Muscle of leg (tissue), 11 donors: Measurements from ENCODE around the gene TMEM53. TPM values are rescaled to one million over a fixed set of nuclear protein-coding genes. Genes with fewer than 3 reads are reported as not detected.
"Not testable (repeated sequence)": the region's sequence is repeated elsewhere in the genome, so short reads cannot be mapped to it uniquely, and the experiment has no call there.

Source experiments
- DNase-seq: peaks from one replicate; pipeline ENCODE4 v3.0.0; 2013
- H3K27ac ChIP-seq: one replicate; pipeline ENCODE4 v1.5.1; 2013; ENCODE audit warnings: mild to moderate bottlenecking, low read length, control low read depth
- H3K27me3 ChIP-seq: one replicate; pipeline ENCODE4 v1.6.1; 2013; ENCODE audit warnings: low read length; ENCODE audit not compliant: control insufficient read depth, insufficient read depth
- H3K36me3 ChIP-seq: one replicate; pipeline ENCODE4 v1.6.1; 2013; ENCODE audit warnings: low read length; ENCODE audit not compliant: control insufficient read depth, insufficient read depth
- H3K4me1 ChIP-seq: one replicate; pipeline ENCODE4 v1.6.1; 2013; ENCODE audit warnings: low read length; ENCODE audit not compliant: control insufficient read depth, insufficient read depth
- H3K4me3 ChIP-seq: one replicate; pipeline ENCODE4 v1.5.1; 2013; ENCODE audit warnings: low read length, control low read depth
- H3K9me3 ChIP-seq: replicated peaks from 2 replicates; pipeline ENCODE4 v1.6.1; 2013; ENCODE audit warnings: low read depth, low read length; ENCODE audit not compliant: control insufficient read depth
- WGBS: methylation state at CpG from one replicate; pipeline ENCODE4 v1.1.5; 2013; ENCODE audit warnings: missing lambda C conversion rate; ENCODE audit not compliant: insufficient coverage; 5-methylcytosine and 5-hydroxymethylcytosine counted together
- polyA plus RNA-seq, 8 donors: library from polyadenylated mRNA; unstranded; fragments of 120-200 nt; gene quantifications; one replicate each; pipeline versions ENCODE4 v1.2.1 to v1.2.3, GENCODE V29; 2013; ENCODE audit warnings: inconsistent platforms in 1 of 8, low replicate concordance in 1 of 8; ENCODE audit not compliant: insufficient read length in 8 of 8, insufficient read depth in 1 of 8
- total RNA-seq: library from RNA; stranded (reverse); fragments of 120-200 nt; gene quantifications from one replicate; pipeline ENCODE4 v1.2.4, GENCODE V29; 2013

The TMEM53 gene
- total and polyA plus RNA-seq, 9 donors, result 3.5 to 7.8 (median 6.2) TPM

- not testable (repeated sequence) for H3K4me1 ChIP-seq, H3K36me3 ChIP-seq, H3K27ac ChIP-seq, H3K4me3 ChIP-seq, H3K9me3 ChIP-seq, DNase-seq, H3K27me3 ChIP-seq
- WGBS, result 70% methylated on average over 4 of the region's 9 CpGs
Measured at GRCh38 chr1:44699375-44699774, 25.1 kb upstream of the TMEM53 start.

GRCh38 chr1:44698138-44698537 lies 23.9 kb upstream of the TMEM53 start:
- 100% methylated on average over 1 of the region's 3 CpGs for WGBS
- no peaks in the 10 kb centered on the region for H3K27me3 ChIP-seq
- no peaks in the 10 kb centered on the region for H3K36me3 ChIP-seq
- H3K4me1 ChIP-seq, result no peaks in the 10 kb centered on the region
- no peaks in the 10 kb centered on the region for H3K9me3 ChIP-seq
- no peak overlapping the region for H3K27ac ChIP-seq
- peak; percentile 33 for DNase-seq
- H3K4me3 ChIP-seq, result no peak overlapping the region

- no peaks in the 10 kb centered on the region for H3K9me3 ChIP-seq
- no peak for DNase-seq
- H3K36me3 ChIP-seq, result no peaks in the 10 kb centered on the region
- H3K4me1 ChIP-seq, result no peaks in the 10 kb centered on the region
- H3K4me3 ChIP-seq, result no peak overlapping the region
- H3K27me3 ChIP-seq, result no peaks in the 10 kb centered on the region
- WGBS, result 84% methylated on average over 4 of the region's 7 CpGs
- no peak overlapping the region for H3K27ac ChIP-seq
Measured at GRCh38 chr1:44696789-44697345, 22.6 kb upstream of the TMEM53 start.

GRCh38 chr1:44696101-44696500 lies 21.8 kb upstream of the TMEM53 start:
- Histone ChIP-seq H3K4me3 (no peak overlapping the region), H3K27me3 (no peaks in the 10 kb centered on the region), H3K9me3 (no peaks in the 10 kb centered on the region), H3K27ac (no peak overlapping the region), H3K4me1 (no peaks in the 10 kb centered on the region), H3K36me3 (no peaks in the 10 kb centered on the region)
- WGBS, result no CpG with 5 or more reads among the region's 3 CpGs
- DNase-seq, result no peak

GRCh38 chr1:44695671-44696070 lies 21.4 kb upstream of the TMEM53 start:
- no peaks in the 10 kb centered on the region for H3K9me3 ChIP-seq
- H3K36me3 ChIP-seq, result no peaks in the 10 kb centered on the region
- WGBS, result no CpG with 5 or more reads among the region's 4 CpGs
- DNase-seq, result no peak
- H3K27ac ChIP-seq, result no peak overlapping the region
- H3K4me3 ChIP-seq, result no peak overlapping the region
- no peaks in the 10 kb centered on the region for H3K4me1 ChIP-seq
- H3K27me3 ChIP-seq, result no peaks in the 10 kb centered on the region

- Histone ChIP-seq H3K27me3 (no peaks in the 10 kb centered on the region), H3K9me3 (no peaks in the 10 kb centered on the region), H3K4me1 (no peaks in the 10 kb centered on the region), H3K36me3 (no peaks in the 10 kb centered on the region), H3K4me3 (no peak overlapping the region), H3K27ac (no peak overlapping the region)
- WGBS, result 98% methylated on average over 7 of the region's 7 CpGs
- no peak for DNase-seq
Measured at GRCh38 chr1:44694863-44695478, 20.7 kb upstream of the TMEM53 start.

- 100% methylated on average over 1 of the region's 3 CpGs for WGBS
- no peaks in the 10 kb centered on the region for H3K4me1 ChIP-seq
- no peak overlapping the region for H3K4me3 ChIP-seq
- H3K27ac ChIP-seq, result no peak overlapping the region
- H3K9me3 ChIP-seq, result no peaks in the 10 kb centered on the region
- H3K27me3 ChIP-seq, result no peaks in the 10 kb centered on the region
- H3K36me3 ChIP-seq, result no peaks in the 10 kb centered on the region
- DNase-seq, result no peak
Measured at GRCh38 chr1:44693900-44694299, 19.6 kb upstream of the TMEM53 start.

GRCh38 chr1:44693159-44693558 lies 18.9 kb upstream of the TMEM53 start:
- Histone ChIP-seq H3K36me3 (no peaks in the 10 kb centered on the region), H3K4me1 (no peaks in the 10 kb centered on the region), H3K27ac (no peak overlapping the region), H3K27me3 (no peaks in the 10 kb centered on the region), H3K9me3 (no peaks in the 10 kb centered on the region), H3K4me3 (no peak overlapping the region)
- no peak for DNase-seq
- 100% methylated on average over 1 of the region's 2 CpGs for WGBS

- H3K36me3 ChIP-seq, result no peaks in the 10 kb centered on the region
- H3K9me3 ChIP-seq, result no peaks in the 10 kb centered on the region
- no peaks in the 10 kb centered on the region for H3K27me3 ChIP-seq
- no peak overlapping the region for H3K27ac ChIP-seq
- no peaks in the 10 kb centered on the region for H3K4me1 ChIP-seq
- no peak for DNase-seq
- 67% methylated on average over 1 of the region's 3 CpGs for WGBS
- H3K4me3 ChIP-seq, result no peak overlapping the region
Measured at GRCh38 chr1:44689447-44689765, 15.1 kb upstream of the TMEM53 start.

- DNase-seq, result no peak
- Histone ChIP-seq H3K27ac (no peak overlapping the region), H3K4me3 (no peak overlapping the region), H3K36me3 (no peaks in the 10 kb centered on the region), H3K4me1 (no peaks in the 10 kb centered on the region), H3K27me3 (no peaks in the 10 kb centered on the region), H3K9me3 (no peaks in the 10 kb centered on the region)
- 79% methylated on average over 4 of the region's 12 CpGs for WGBS
Measured at GRCh38 chr1:44688760-44689446, 14.6 kb upstream of the TMEM53 start.
